Astrocyte (in vitro differentiated cells and primary cell): ENCODE data around the gene MLLT10.

Experiments used
- EZH2 ChIP-seq: IDR thresholded peaks from 2 replicates; pipeline ENCODE4 v1.6.1; 2012; ENCODE audit warnings: mild to moderate bottlenecking, low read length, inconsistent platforms; ENCODE audit not compliant: insufficient read depth
- TF ChIP-seq, protein P1 (sequence below): IDR thresholded peaks from 2 replicates; pipeline ENCODE4 v1.5.1; 2011; ENCODE audit warnings: low read depth, mild to moderate bottlenecking, inconsistent platforms, low read length, moderate library complexity; ENCODE audit not compliant: insufficient read depth

DNA sequence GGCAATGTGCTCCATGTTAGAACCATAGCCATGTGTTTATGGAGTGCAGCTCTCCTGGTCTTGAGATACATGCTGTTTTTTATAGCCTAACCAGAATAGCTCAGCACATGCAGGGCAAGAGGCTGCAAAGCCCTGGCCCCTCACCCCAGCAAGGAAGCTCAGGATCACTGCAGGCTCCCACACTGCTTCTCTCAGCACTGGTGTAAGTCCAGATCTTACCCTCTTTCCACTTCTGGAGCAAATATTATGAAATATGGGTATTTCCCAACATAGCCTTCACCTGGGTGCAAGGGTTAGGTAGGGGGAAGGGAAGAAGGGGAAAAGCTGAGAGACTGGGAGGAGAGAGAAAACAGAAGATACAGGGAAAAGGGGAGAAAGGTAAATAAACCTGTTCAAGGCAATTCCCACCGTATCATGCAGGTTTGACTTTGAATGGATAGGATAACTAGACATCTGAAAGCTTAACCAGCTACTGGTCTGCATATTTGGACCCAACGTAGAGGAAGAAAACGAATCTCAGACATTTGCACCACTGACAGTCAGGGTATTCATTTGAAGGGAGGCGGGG is 28.2 kb upstream of the MLLT10 start:
- no peak for TF ChIP-seq EZH2
- TF ChIP-seq, protein P1, sequence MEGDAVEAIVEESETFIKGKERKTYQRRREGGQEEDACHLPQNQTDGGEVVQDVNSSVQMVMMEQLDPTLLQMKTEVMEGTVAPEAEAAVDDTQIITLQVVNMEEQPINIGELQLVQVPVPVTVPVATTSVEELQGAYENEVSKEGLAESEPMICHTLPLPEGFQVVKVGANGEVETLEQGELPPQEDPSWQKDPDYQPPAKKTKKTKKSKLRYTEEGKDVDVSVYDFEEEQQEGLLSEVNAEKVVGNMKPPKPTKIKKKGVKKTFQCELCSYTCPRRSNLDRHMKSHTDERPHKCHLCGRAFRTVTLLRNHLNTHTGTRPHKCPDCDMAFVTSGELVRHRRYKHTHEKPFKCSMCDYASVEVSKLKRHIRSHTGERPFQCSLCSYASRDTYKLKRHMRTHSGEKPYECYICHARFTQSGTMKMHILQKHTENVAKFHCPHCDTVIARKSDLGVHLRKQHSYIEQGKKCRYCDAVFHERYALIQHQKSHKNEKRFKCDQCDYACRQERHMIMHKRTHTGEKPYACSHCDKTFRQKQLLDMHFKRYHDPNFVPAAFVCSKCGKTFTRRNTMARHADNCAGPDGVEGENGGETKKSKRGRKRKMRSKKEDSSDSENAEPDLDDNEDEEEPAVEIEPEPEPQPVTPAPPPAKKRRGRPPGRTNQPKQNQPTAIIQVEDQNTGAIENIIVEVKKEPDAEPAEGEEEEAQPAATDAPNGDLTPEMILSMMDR, result no peak
